ENCODE results near the gene TNK1. TPM values are rescaled to one million over a fixed set of nuclear protein-coding genes. Genes with fewer than 3 reads are reported as not detected.
"Not testable (repeated sequence)": the region's sequence is repeated elsewhere in the genome, so short reads cannot be mapped to it uniquely, and the experiment has no call there.

The TNK1 gene
- polyA plus RNA-seq, 1 of the 3 experiments (the other 2 are of a cell fraction), result 0.64 TPM

DNA sequence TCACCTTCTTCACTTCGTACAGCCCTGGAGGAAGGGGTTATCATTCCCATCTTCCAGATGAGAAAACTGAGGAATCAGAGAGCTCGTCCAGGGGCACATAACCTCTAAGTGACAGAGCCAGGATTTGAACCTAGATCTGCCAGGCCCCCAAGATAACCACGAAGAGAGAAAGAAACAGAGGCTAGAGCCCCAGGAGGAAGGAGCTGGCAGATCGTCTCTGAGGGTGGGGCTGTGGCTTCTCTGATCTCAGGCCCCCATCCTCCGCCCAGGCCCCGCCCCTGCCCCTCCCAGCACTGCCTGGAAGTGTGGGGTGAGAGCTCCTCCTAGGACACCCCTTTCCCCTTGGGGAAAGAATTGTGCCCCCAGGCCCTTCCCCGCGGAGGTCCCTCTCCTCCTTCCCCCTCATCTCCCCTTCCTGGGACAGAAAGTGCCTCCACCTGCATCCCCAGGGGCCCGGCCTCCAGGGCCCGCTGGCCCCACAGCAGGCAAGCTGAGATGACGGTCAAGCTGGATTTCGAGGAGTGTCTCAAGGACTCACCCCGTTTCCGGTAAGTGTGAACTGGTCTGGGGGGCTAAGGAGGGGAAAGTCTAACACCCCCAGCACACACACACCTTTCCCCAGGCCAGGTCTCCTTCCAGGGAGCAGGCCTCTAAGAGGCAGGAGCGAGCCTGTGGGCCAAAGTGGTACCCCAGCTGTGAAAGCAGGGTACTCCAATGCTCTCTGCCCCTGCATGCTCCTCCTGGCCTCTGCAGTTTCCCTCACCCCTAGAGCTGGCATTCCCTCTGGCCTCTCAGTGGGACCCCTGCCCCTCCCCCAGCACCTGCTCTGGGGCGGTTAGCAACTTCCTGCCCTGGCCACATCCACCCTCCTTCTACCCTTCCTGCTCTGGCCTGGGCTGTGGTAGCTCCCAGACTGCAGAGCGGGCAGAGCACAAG lies 44.4 kb upstream of the TNK1 start, which contains the start of gene ACAP1:
Gene ACAP1, plus strand, starts transcription at position 290 of the 936 bp plus-strand sequence. Its CDS starts 206 bp downstream, at position 496.
- no peak within 1 kb of the TSS for H2AFZ ChIP-seq (ENCODE audit: low read depth)
- no peaks in the 10 kb centered on the region for H3K36me3 ChIP-seq (replicated peaks in 1 of 2; ENCODE audit: control insufficient read depth in 1 of 2, insufficient read depth in 2 of 2, low read length in 1 of 2)
- no peak within 1 kb of the TSS for H3K4me3 ChIP-seq (ENCODE audit: low read depth in 2 of 2, low read length in 1 of 2)
- no peak within 1 kb of the TSS for H3K9ac ChIP-seq
- no peaks in the 10 kb centered on the region for H3F3A ChIP-seq (replicated peaks; ENCODE audit: insufficient read depth)
- no peaks in the 10 kb centered on the region for H3K9me3 ChIP-seq
- POLR2A ChIA-PET, result interaction anchor here (0.6 kb wide), 2 partner anchors 8 to 298 kb away, joined by 3 to 4 read pairs; no protein-coding TSS in a partner anchor
- H3K27ac ChIP-seq (ENCODE audit: low read depth in 2 of 2, low read length in 1 of 2), result no peak within 1 kb of the TSS
- CTCF ChIA-PET, result interaction anchor here (0.5 to 4.8 kb wide), 10 partner anchors 8 to 284 kb away, joined by 3 to 33 read pairs (median 4); no protein-coding TSS in a partner anchor
- no peaks in the 10 kb centered on the region for H3K79me2 ChIP-seq (ENCODE audit: insufficient read depth)
- no peaks in the 10 kb centered on the region for H4K20me1 ChIP-seq (ENCODE audit: insufficient read depth)
- H3K27me3 ChIP-seq (ENCODE audit: insufficient read depth), result peaks cover 18% of the 10 kb centered on the region
- H3K4me1 ChIP-seq (ENCODE audit: control insufficient read depth in 1 of 2, insufficient read depth in 2 of 2, low read depth in 1 of 2, low read length in 1 of 2), result no peaks in the 10 kb centered on the region
- no peaks in the 10 kb centered on the region for H3K9me2 ChIP-seq
- TF ChIP-seq CHD2 (IDR thresholded peaks at IDR 0.05; ENCODE audit: low read length, partially characterized antibody) (no peak), POLR2AphosphoS5 (IDR thresholded peaks at IDR 0.05; ENCODE audit: low read depth, low read length) (no peak), RFX5 (IDR thresholded peaks at IDR 0.05; ENCODE audit: low read length) (no peak), ELF1 (IDR thresholded peaks at IDR 0.05) (no peak), USF1 (IDR thresholded peaks at IDR 0.05; ENCODE audit: borderline replicate concordance, low read depth) (no peak), EP300 (IDR thresholded peaks at IDR 0.05; ENCODE audit: borderline replicate concordance in 1 of 2, low read depth in 1 of 2, low read length in 1 of 2) (no peak), SIN3A (IDR thresholded peaks at IDR 0.05; ENCODE audit: borderline replicate concordance, low read depth, low read length) (no peak), TAF1 (IDR thresholded peaks at IDR 0.05; ENCODE audit: borderline replicate concordance, low read depth, low read length) (no peak)
- TF ChIP-seq, protein P1, sequence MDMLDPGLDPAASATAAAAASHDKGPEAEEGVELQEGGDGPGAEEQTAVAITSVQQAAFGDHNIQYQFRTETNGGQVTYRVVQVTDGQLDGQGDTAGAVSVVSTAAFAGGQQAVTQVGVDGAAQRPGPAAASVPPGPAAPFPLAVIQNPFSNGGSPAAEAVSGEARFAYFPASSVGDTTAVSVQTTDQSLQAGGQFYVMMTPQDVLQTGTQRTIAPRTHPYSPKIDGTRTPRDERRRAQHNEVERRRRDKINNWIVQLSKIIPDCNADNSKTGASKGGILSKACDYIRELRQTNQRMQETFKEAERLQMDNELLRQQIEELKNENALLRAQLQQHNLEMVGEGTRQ (IDR thresholded peaks at IDR 0.05; ENCODE audit: borderline replicate concordance, low read depth, low read length), result no peak
- TF ChIP-seq, protein P2, sequence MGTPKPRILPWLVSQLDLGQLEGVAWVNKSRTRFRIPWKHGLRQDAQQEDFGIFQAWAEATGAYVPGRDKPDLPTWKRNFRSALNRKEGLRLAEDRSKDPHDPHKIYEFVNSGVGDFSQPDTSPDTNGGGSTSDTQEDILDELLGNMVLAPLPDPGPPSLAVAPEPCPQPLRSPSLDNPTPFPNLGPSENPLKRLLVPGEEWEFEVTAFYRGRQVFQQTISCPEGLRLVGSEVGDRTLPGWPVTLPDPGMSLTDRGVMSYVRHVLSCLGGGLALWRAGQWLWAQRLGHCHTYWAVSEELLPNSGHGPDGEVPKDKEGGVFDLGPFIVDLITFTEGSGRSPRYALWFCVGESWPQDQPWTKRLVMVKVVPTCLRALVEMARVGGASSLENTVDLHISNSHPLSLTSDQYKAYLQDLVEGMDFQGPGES (IDR thresholded peaks at IDR 0.05; ENCODE audit: low read depth, low read length), result no peak
- TF ChIP-seq, protein P3, sequence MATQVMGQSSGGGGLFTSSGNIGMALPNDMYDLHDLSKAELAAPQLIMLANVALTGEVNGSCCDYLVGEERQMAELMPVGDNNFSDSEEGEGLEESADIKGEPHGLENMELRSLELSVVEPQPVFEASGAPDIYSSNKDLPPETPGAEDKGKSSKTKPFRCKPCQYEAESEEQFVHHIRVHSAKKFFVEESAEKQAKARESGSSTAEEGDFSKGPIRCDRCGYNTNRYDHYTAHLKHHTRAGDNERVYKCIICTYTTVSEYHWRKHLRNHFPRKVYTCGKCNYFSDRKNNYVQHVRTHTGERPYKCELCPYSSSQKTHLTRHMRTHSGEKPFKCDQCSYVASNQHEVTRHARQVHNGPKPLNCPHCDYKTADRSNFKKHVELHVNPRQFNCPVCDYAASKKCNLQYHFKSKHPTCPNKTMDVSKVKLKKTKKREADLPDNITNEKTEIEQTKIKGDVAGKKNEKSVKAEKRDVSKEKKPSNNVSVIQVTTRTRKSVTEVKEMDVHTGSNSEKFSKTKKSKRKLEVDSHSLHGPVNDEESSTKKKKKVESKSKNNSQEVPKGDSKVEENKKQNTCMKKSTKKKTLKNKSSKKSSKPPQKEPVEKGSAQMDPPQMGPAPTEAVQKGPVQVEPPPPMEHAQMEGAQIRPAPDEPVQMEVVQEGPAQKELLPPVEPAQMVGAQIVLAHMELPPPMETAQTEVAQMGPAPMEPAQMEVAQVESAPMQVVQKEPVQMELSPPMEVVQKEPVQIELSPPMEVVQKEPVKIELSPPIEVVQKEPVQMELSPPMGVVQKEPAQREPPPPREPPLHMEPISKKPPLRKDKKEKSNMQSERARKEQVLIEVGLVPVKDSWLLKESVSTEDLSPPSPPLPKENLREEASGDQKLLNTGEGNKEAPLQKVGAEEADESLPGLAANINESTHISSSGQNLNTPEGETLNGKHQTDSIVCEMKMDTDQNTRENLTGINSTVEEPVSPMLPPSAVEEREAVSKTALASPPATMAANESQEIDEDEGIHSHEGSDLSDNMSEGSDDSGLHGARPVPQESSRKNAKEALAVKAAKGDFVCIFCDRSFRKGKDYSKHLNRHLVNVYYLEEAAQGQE (IDR thresholded peaks at IDR 0.05; ENCODE audit: low read depth, low read length), result no peak
- no peak within 1 kb of the TSS for H3K4me2 ChIP-seq
- WGBS (ENCODE audit: low lambda C conversion rate), result 67% methylated on average over 17 of the region's 17 CpGs
- no peak for DNase-seq

DNA sequence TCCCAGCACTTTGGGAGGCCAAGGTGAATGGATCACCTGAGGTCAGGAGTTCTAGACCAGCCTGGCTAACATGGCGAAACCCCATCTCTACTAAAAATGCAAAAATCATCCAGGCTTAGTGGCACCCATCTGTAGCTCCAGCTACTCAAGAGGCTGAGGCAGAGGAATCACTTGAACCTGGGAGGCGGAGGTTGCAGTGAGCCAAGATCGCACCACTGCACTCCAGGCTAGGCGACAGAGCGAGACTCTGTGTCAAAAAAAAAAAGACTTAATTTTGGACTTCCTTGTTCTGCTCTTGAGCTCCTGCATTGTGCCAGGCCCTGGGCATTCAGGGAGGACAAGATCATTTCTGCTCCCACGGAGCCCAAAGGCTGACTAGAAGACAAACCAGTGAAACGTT lies 43.3 kb upstream of the TNK1 start:
- H3K9me3 ChIP-seq; POLR2A ChIA-PET; H3F3A ChIP-seq (replicated peaks; ENCODE audit: insufficient read depth); H3K27ac ChIP-seq (ENCODE audit: low read depth in 2 of 2, low read length in 1 of 2); H3K4me2 ChIP-seq; H2AFZ ChIP-seq (ENCODE audit: low read depth); H3K4me1 ChIP-seq (ENCODE audit: control insufficient read depth in 1 of 2, insufficient read depth in 2 of 2, low read depth in 1 of 2, low read length in 1 of 2); H3K4me3 ChIP-seq (ENCODE audit: low read depth in 2 of 2, low read length in 1 of 2); H3K79me2 ChIP-seq (ENCODE audit: insufficient read depth); H3K9me2 ChIP-seq; DNase-seq; H3K9ac ChIP-seq; H3K36me3 ChIP-seq (replicated peaks in 1 of 2; ENCODE audit: control insufficient read depth in 1 of 2, insufficient read depth in 2 of 2, low read length in 1 of 2); H4K20me1 ChIP-seq (ENCODE audit: insufficient read depth): not testable (repeated sequence)
- WGBS (ENCODE audit: low lambda C conversion rate), result 79% methylated on average over 7 of the region's 7 CpGs
- H3K27me3 ChIP-seq (ENCODE audit: insufficient read depth), result peaks cover 18% of the 10 kb centered on the region
- CTCF ChIA-PET, result interaction anchor here (0.8 to 4.8 kb wide), 7 partner anchors 7 to 285 kb away, joined by 3 to 33 read pairs (median 6); no protein-coding TSS in a partner anchor
